GM10266 (cell line): ENCODE results near the gene CADPS2.

ENCODE experiments used
- DNase-seq: peaks from one replicate; pipeline ENCODE4 v3.0.0; 2012; ENCODE audit errors: extremely low spot score
- TF ChIP-seq, protein P1 (sequence below): IDR thresholded peaks from 2 replicates; pipeline ENCODE4 v1.5.1; 2012; ENCODE audit warnings: mild to moderate bottlenecking, low read depth; ENCODE audit not compliant: control insufficient read depth, insufficient read depth; ENCODE audit errors: missing control alignments

The CADPS2 gene

GRCh38 chr7:122758501-122758900 is 127.8 kb downstream of the CADPS2 start:
- no peak for DNase-seq
- TF ChIP-seq, protein P1, sequence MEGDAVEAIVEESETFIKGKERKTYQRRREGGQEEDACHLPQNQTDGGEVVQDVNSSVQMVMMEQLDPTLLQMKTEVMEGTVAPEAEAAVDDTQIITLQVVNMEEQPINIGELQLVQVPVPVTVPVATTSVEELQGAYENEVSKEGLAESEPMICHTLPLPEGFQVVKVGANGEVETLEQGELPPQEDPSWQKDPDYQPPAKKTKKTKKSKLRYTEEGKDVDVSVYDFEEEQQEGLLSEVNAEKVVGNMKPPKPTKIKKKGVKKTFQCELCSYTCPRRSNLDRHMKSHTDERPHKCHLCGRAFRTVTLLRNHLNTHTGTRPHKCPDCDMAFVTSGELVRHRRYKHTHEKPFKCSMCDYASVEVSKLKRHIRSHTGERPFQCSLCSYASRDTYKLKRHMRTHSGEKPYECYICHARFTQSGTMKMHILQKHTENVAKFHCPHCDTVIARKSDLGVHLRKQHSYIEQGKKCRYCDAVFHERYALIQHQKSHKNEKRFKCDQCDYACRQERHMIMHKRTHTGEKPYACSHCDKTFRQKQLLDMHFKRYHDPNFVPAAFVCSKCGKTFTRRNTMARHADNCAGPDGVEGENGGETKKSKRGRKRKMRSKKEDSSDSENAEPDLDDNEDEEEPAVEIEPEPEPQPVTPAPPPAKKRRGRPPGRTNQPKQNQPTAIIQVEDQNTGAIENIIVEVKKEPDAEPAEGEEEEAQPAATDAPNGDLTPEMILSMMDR, result no peak

GRCh38 chr7:122756860-122757259 is 129.4 kb downstream of the CADPS2 start:
- no peak for DNase-seq
- TF ChIP-seq, protein P1, result no peak

GRCh38 chr7:122755696-122756095 is 130.6 kb downstream of the CADPS2 start:
- TF ChIP-seq, protein P1, result no peak
- no peak for DNase-seq

- DNase-seq, result no peak
- TF ChIP-seq, protein P1, result no peak
Observed at GRCh38 chr7:122752583-122752982, 133.7 kb downstream of the CADPS2 start.

GRCh38 chr7:122750389-122750788 is 135.9 kb downstream of the CADPS2 start:
- TF ChIP-seq, protein P1, result no peak
- DNase-seq, result no peak

- TF ChIP-seq, protein P1, result no peak
Observed at GRCh38 chr7:122748195-122748594, 138.1 kb downstream of the CADPS2 start.

GRCh38 chr7:122746948-122747347 is 139.3 kb downstream of the CADPS2 start:
- TF ChIP-seq, protein P1, result no peak
- DNase-seq, result no peak

More at GRCh38 chr7:122748195-122748594, 138.1 kb downstream of the CADPS2 start:
- no peak for DNase-seq

- TF ChIP-seq, protein P1, result no peak
- no peak for DNase-seq
Observed at GRCh38 chr7:122743211-122743610, 143.0 kb downstream of the CADPS2 start.
